Astrocyte of the cerebellum (primary cell): ENCODE measurements around the gene TFCP2L1.
A peak's percentile ranks its signal among the peaks of the same experiment; 100 is the strongest.
"Not testable (repeated sequence)": the region's sequence is repeated elsewhere in the genome, so short reads cannot be mapped to it uniquely, and the experiment has no call there.

Experiments used
- DNase-seq: peaks from one replicate; pipeline ENCODE4 v3.0.0-alpha.2; 2011; ENCODE audit warnings: low read depth
- H3K4me3 ChIP-seq: 2 replicates; pipeline ENCODE4 v1.5.1; 2011; ENCODE audit warnings: mild to moderate bottlenecking, low read depth, low read length, moderate library complexity
- CTCF ChIP-seq: IDR thresholded peaks from 2 replicates; pipeline ENCODE4 v1.5.1; 2012; ENCODE audit warnings: low read length, low read depth, moderate library complexity, mild to moderate bottlenecking; ENCODE audit errors: missing control alignments
- in situ Hi-C: cut with HindIII; loops from 2 replicates; pipeline ENCODE4 v1.10.0; 2017; ENCODE audit warnings: low sequenced_read_pairs

TFCP2L1 gene

GRCh38 chr2:121307048-121307447 is 22.0 kb upstream of the TFCP2L1 start:
- DNase-seq, result no peak
- no peak overlapping the region for H3K4me3 ChIP-seq
- no peak for TF ChIP-seq CTCF
- in situ Hi-C loops, result no loop called here

GRCh38 chr2:121304941-121305340 is 19.9 kb upstream of the TFCP2L1 start:
- no peak overlapping the region for H3K4me3 ChIP-seq
- DNase-seq, result no peak
- in situ Hi-C loops, result no loop called here
- no peak for TF ChIP-seq CTCF

GRCh38 chr2:121303531-121304263 is 18.7 kb upstream of the TFCP2L1 start:
- in situ Hi-C loops, result no loop called here
- no peak for TF ChIP-seq CTCF
- H3K4me3 ChIP-seq, result no peak overlapping the region
- DNase-seq, result no peak

GRCh38 chr2:121301190-121301589 is 16.2 kb upstream of the TFCP2L1 start:
- H3K4me3 ChIP-seq, in situ Hi-C loops, DNase-seq: not testable (repeated sequence)

- in situ Hi-C loops, result no loop called here
- H3K4me3 ChIP-seq, result no peak overlapping the region
- TF ChIP-seq CTCF, result no peak
- no peak for DNase-seq
Measured at GRCh38 chr2:121298476-121298875, 13.5 kb upstream of the TFCP2L1 start.

GRCh38 chr2:121297866-121298265 is 12.9 kb upstream of the TFCP2L1 start:
- in situ Hi-C loops, DNase-seq, H3K4me3 ChIP-seq: not testable (repeated sequence)

GRCh38 chr2:121297217-121297830 is 12.3 kb upstream of the TFCP2L1 start:
- no peak for DNase-seq
- in situ Hi-C loops, result no loop called here
- TF ChIP-seq CTCF, result peak; percentile 87
- H3K4me3 ChIP-seq, result no peak overlapping the region
